ENCODE data around the gene BCR. TPM values are rescaled to one million over a fixed set of nuclear protein-coding genes. Genes with fewer than 3 reads are reported as not detected.

Gene BCR
- total and polyA plus RNA-seq, 2 donors (not counting 1 experiment from before 2014, with no cell fraction given): 30.2 to 46.4 TPM

GRCh38 chr22:23242473-23243001 is 62.2 kb downstream of the BCR start:
- no peaks in the 10 kb centered on the region for H3K27me3 ChIP-seq (replicated peaks in 1 of 4; ENCODE audit: control extremely low read depth in 1 of 4, control insufficient read depth in 3 of 4, insufficient read depth in 4 of 4, low read length in 3 of 4)
- peaks cover 41% of the 10 kb centered on the region for H3K4me1 Mint-ChIP-seq
- H3K9ac ChIP-seq (ENCODE audit: low read length): no peak overlapping the region
- H3K27me3 Mint-ChIP-seq: no peaks in the 10 kb centered on the region
- no peak overlapping the region for H3K4me3 ChIP-seq (ENCODE audit: control extremely low read depth in 1 of 5, extremely low read depth in 1 of 5, insufficient read depth in 1 of 5, low read depth in 2 of 5, low read length in 4 of 5)
- H3K4me2 ChIP-seq (replicated peaks; ENCODE audit: low read depth, low read length, poor library complexity, severe bottlenecking): peak overlapping the region; percentile 67
- peak overlapping the region; percentile 38 for H3K27ac Mint-ChIP-seq
- ChIA-PET POLR2A (interaction anchor here (1.4 kb wide), 1 partner anchor 61 kb away, joined by 3 read pairs; no protein-coding TSS in a partner anchor), CTCF (interaction anchor here (0.7 to 2.6 kb wide), 10 partner anchors 9 to 143 kb away, joined by 3 to 23 read pairs (median 4); partner anchors contain the start of gene BCR)
- peaks cover 0 to 2% of the 10 kb centered on the region in 2 experiments for H3K36me3 ChIP-seq (replicated peaks in 1 of 2; ENCODE audit: control extremely low read depth in 1 of 2, control insufficient read depth in 1 of 2, extremely low read depth in 1 of 2, insufficient read depth in 2 of 2, low read length in 1 of 2)
- H3K79me2 ChIP-seq (ENCODE audit: control insufficient read depth, insufficient read depth, low read length): peaks cover 75% of the 10 kb centered on the region
- H4K20me1 ChIP-seq (ENCODE audit: control insufficient read depth, insufficient read depth, low read length, poor library complexity, severe bottlenecking): peaks cover 66% of the 10 kb centered on the region
- DNase-seq: no peak
- TF ChIP-seq, protein P1, sequence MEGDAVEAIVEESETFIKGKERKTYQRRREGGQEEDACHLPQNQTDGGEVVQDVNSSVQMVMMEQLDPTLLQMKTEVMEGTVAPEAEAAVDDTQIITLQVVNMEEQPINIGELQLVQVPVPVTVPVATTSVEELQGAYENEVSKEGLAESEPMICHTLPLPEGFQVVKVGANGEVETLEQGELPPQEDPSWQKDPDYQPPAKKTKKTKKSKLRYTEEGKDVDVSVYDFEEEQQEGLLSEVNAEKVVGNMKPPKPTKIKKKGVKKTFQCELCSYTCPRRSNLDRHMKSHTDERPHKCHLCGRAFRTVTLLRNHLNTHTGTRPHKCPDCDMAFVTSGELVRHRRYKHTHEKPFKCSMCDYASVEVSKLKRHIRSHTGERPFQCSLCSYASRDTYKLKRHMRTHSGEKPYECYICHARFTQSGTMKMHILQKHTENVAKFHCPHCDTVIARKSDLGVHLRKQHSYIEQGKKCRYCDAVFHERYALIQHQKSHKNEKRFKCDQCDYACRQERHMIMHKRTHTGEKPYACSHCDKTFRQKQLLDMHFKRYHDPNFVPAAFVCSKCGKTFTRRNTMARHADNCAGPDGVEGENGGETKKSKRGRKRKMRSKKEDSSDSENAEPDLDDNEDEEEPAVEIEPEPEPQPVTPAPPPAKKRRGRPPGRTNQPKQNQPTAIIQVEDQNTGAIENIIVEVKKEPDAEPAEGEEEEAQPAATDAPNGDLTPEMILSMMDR (IDR thresholded peaks at IDR 0.05): no peak
- TF ChIP-seq EZH2 (IDR thresholded peaks at IDR 0.05; ENCODE audit: borderline replicate concordance, insufficient read depth, low read depth, low read length, poor library complexity, severe bottlenecking): no peak
- H2AFZ ChIP-seq (ENCODE audit: insufficient read depth, low read depth, low read length, poor library complexity, severe bottlenecking): no peak overlapping the region
- 67% methylated on average over 6 of the region's 10 CpGs for WGBS (ENCODE audit: insufficient coverage)
- intact Hi-C loops (cut with micrococcal nuclease): loop anchor here (2.0 to 5.0 kb wide), 3 partner anchors 22 to 64 kb away; no protein-coding TSS in a partner anchor
- ATAC-seq (ENCODE audit: low read depth): no peak
- peak overlapping the region; percentile 40 for H3K4me3 Mint-ChIP-seq
- no peaks in the 10 kb centered on the region for H3K9me3 Mint-ChIP-seq (ENCODE audit: insufficient read depth)
- H3K9me3 ChIP-seq (ENCODE audit: control extremely low read depth in 1 of 3, control insufficient read depth in 2 of 3, insufficient read depth in 1 of 3, low read length in 2 of 3): peaks cover 0 to 10% (median 0%) of the 10 kb centered on the region in 3 donors
- peaks cover 27 to 41% of the 10 kb centered on the region in 2 donors for H3K4me1 ChIP-seq (ENCODE audit: control insufficient read depth in 2 of 2, insufficient read depth in 2 of 2, low read length in 2 of 2)
- peak overlapping the region in 1 of 2 donors; percentile 5 for H3K27ac ChIP-seq (ENCODE audit: low read length in 2 of 2)

- no peaks in the 10 kb centered on the region for H3K27me3 ChIP-seq (replicated peaks in 1 of 4; ENCODE audit: control extremely low read depth in 1 of 4, control insufficient read depth in 3 of 4, insufficient read depth in 4 of 4, low read length in 3 of 4)
- ChIA-PET POLR2A (interaction anchor here (0.7 to 1.4 kb wide), 4 partner anchors 11 to 62 kb away, joined by 3 to 6 read pairs (median 3); no protein-coding TSS in a partner anchor), CTCF (interaction anchor here (0.7 to 2.6 kb wide), 13 partner anchors 9 to 143 kb away, joined by 3 to 23 read pairs (median 4); partner anchors contain the start of gene BCR)
- H3K4me3 Mint-ChIP-seq: peak overlapping the region; percentile 40
- no peak overlapping the region for H2AFZ ChIP-seq (ENCODE audit: insufficient read depth, low read depth, low read length, poor library complexity, severe bottlenecking)
- peak; percentile 81 for DNase-seq
- H4K20me1 ChIP-seq (ENCODE audit: control insufficient read depth, insufficient read depth, low read length, poor library complexity, severe bottlenecking): peaks cover 66% of the 10 kb centered on the region
- H3K27ac ChIP-seq (ENCODE audit: low read length in 2 of 2): no peak overlapping the region
- TF ChIP-seq, protein P1 (IDR thresholded peaks at IDR 0.05): no peak
- peaks cover 42% of the 10 kb centered on the region for H3K4me1 Mint-ChIP-seq
- H3K9me3 ChIP-seq (ENCODE audit: control extremely low read depth in 1 of 3, control insufficient read depth in 2 of 3, insufficient read depth in 1 of 3, low read length in 2 of 3): peaks cover 0 to 10% (median 0%) of the 10 kb centered on the region in 3 donors
- H3K4me2 ChIP-seq (replicated peaks; ENCODE audit: low read depth, low read length, poor library complexity, severe bottlenecking): peak overlapping the region; percentile 67
- intact Hi-C loops (cut with micrococcal nuclease): loop anchor here (2.0 to 5.0 kb wide), 3 partner anchors 22 to 64 kb away; no protein-coding TSS in a partner anchor
- no peak overlapping the region for H3K4me3 ChIP-seq (ENCODE audit: control extremely low read depth in 1 of 5, extremely low read depth in 1 of 5, insufficient read depth in 1 of 5, low read depth in 2 of 5, low read length in 4 of 5)
- H3K4me1 ChIP-seq (ENCODE audit: control insufficient read depth in 2 of 2, insufficient read depth in 2 of 2, low read length in 2 of 2): peaks cover 27 to 41% of the 10 kb centered on the region in 2 donors
- H3K9me3 Mint-ChIP-seq (ENCODE audit: insufficient read depth): no peaks in the 10 kb centered on the region
- ATAC-seq (ENCODE audit: low read depth): peak; percentile 90
- peak overlapping the region; percentile 26 for H3K27ac Mint-ChIP-seq
- WGBS (ENCODE audit: insufficient coverage): 0% methylated on average over 2 of the region's 8 CpGs
- peaks cover 0 to 2% of the 10 kb centered on the region in 2 experiments for H3K36me3 ChIP-seq (replicated peaks in 1 of 2; ENCODE audit: control extremely low read depth in 1 of 2, control insufficient read depth in 1 of 2, extremely low read depth in 1 of 2, insufficient read depth in 2 of 2, low read length in 1 of 2)
- peaks cover 74% of the 10 kb centered on the region for H3K79me2 ChIP-seq (ENCODE audit: control insufficient read depth, insufficient read depth, low read length)
- no peaks in the 10 kb centered on the region for H3K27me3 Mint-ChIP-seq
- H3K9ac ChIP-seq (ENCODE audit: low read length): no peak overlapping the region
Measured at GRCh38 chr22:23243006-23243573, 62.8 kb downstream of the BCR start.

All from B cell (primary cell).